KOPT-K1 (cell line): ENCODE results near the gene CCNL1.
"Not testable (repeated sequence)": the region's sequence is repeated elsewhere in the genome, so short reads cannot be mapped to it uniquely, and the experiment has no call there.

Experiments used
- H3K27ac ChIP-seq: fragments of 200-600 bp; sonication (generic); 2 replicates; pipeline ENCODE4 v1.5.1; 2016; ENCODE audit warnings: antibody characterized with exemption, mild to moderate bottlenecking, low read depth, low read length; ENCODE audit not compliant: poor library complexity, severe bottlenecking
- H3K36me3 ChIP-seq: fragments of 200-600 bp; sonication (generic); 2 replicates; pipeline ENCODE4 v1.5.1; 2017; ENCODE audit warnings: antibody characterized with exemption, mild to moderate bottlenecking, low read length, moderate library complexity; ENCODE audit not compliant: insufficient read depth
- H3K9me3 ChIP-seq: fragments of 200-600 bp; sonication (generic); 2 replicates; pipeline ENCODE4 v1.5.1; 2017; ENCODE audit warnings: antibody characterized with exemption, low read length, mild to moderate bottlenecking; ENCODE audit not compliant: insufficient read depth, poor library complexity, severe bottlenecking

CCNL1 gene

GRCh38 chr3:157115069-157116006, 44.6 kb downstream of the CCNL1 start:
- H3K36me3 ChIP-seq: no peaks in the 10 kb centered on the region
- H3K27ac ChIP-seq: no peak overlapping the region
- H3K9me3 ChIP-seq: peaks cover 5% of the 10 kb centered on the region

DNA sequence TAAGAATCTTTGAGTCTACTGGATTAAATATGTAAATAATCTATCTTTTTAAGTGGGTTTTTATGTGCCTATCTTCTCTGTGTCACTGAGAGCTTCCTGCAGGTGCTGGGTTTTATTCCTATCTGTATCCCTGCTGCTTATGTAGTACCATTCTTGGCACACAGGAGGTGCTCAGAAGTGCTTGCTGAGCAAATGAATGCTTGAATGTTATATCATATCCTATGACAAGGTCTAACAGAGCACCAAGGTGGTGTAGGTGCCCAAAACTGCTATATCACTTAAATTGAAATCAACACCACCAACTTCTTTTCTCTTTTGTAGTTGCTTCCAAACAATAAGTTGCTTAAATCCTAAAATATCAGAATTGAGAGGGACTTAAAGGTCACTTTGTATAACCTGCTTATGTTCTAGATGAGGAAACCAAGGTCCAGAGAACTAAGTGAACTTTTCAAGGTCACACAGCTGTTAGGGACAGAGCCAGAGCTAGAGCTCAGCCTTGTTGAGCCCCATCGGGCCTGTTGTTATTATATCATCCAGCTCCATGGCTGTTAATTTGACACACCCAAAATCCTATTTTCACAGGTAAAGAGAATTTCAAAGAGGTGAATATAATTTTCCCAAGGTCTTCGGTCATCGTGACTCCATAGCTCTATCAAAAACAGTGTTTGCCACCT, 46.0 kb downstream of the CCNL1 start:
- Histone ChIP-seq H3K36me3 (no peaks in the 10 kb centered on the region), H3K9me3 (no peaks in the 10 kb centered on the region), H3K27ac (no peak overlapping the region)

- no peaks in the 10 kb centered on the region for H3K36me3 ChIP-seq
- no peak overlapping the region for H3K27ac ChIP-seq
Measured at GRCh38 chr3:157112536-157112935, 47.4 kb downstream of the CCNL1 start.

GRCh38 chr3:157111518-157111917, 48.4 kb downstream of the CCNL1 start:
- Histone ChIP-seq H3K27ac (no peak overlapping the region), H3K9me3 (no peaks in the 10 kb centered on the region), H3K36me3 (no peaks in the 10 kb centered on the region)

More at GRCh38 chr3:157112536-157112935, 47.4 kb downstream of the CCNL1 start:
- no peaks in the 10 kb centered on the region for H3K9me3 ChIP-seq

DNA sequence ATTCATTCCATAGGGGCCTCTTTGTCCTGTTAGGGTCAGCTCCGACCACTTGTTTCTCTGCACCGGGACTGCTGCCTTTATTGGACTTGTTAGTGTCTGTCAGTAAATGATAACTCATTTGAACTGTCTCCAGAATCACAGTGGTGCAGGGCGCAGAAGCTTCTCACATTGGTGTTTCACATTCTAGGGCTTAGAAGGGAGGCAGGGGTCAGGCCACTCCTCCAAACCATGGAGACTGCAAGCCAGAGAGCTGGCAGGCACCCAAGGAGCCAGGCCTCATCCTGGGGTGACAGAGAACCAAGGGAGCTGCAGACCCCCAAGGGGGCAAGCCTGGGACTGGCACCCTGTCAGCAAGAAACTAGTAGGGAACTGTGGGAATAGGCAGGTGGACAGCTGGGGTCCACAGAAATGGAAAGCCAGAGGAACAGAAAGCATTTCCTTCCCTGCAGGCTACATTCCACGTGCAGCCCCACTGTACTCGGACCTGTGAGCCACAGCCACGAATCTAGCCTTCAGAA, 49.1 kb downstream of the CCNL1 start:
- H3K36me3 ChIP-seq: no peaks in the 10 kb centered on the region
- H3K27ac ChIP-seq: peak overlapping the region; percentile 24
- H3K9me3 ChIP-seq: no peaks in the 10 kb centered on the region

DNA sequence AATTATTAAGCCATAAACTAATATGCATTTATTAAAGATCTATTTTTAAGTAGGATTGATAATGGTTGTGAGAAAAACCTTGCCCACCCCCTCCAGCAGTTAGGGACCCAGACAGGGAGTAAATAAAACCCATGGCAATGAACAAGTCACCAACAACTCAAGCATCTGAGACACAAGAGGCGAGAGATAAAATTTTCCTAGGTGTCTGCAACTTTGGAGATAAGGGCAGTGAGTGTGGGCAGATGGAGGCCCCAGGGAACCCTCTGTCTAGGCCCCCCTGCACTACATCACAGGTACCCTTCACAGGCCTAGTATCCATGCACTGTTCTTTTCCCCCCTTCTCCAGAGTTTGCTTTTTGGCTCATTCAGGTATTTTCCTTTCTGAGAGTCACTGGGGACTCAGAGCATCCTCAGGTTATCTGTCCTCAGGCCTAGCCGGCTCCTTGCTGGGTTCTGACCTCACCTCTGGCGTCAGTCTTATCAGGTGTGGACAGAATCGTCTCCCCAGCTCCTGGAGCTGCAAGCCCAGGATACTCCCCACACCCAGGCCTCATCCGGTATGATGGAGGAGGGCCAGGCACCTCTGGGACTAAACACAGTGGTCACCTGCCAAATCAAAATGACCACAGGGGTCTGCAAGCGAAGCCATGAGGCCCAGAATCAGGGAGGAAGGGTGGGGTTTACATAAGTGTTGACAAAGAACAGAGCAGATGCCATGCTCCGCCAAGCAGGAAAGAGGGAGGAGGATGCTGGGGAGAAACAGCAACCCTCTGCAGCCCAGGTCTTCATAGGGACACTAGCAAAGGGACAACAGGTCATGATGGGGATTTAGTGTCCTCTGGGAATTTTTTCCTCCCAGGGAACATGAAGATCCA, 50.4 kb downstream of the CCNL1 start:
- Histone ChIP-seq H3K27ac (no peak overlapping the region), H3K9me3 (no peaks in the 10 kb centered on the region), H3K36me3 (no peaks in the 10 kb centered on the region)

- Histone ChIP-seq H3K27ac (no peak overlapping the region), H3K9me3 (no peaks in the 10 kb centered on the region), H3K36me3 (no peaks in the 10 kb centered on the region)
Measured at GRCh38 chr3:157107644-157108133, 52.3 kb downstream of the CCNL1 start.

DNA sequence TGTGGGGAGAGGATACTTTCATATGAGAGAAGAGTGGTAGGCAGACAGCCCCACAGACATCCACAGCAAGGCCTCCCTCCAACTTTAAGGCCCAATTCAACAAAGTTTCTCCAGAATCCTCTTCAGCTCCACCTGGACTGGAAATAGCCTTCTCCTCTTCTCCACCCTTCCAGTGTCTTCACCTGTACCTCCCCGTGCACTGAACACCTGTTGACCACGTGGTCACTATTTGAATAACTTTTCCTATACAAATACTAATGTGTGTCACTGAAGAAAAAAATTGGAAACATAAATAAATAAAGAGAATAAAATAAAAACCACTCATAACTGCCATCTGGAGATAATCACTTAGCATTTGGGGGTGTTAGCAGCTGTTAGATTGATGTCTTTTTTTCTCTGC, 52.9 kb downstream of the CCNL1 start:
- no peak overlapping the region for H3K27ac ChIP-seq
- no peaks in the 10 kb centered on the region for H3K9me3 ChIP-seq
- no peaks in the 10 kb centered on the region for H3K36me3 ChIP-seq

GRCh38 chr3:157104928-157105652, 54.9 kb downstream of the CCNL1 start:
- Histone ChIP-seq H3K9me3 (no peaks in the 10 kb centered on the region), H3K36me3 (no peaks in the 10 kb centered on the region), H3K27ac (peak overlapping the region; percentile 64)

DNA sequence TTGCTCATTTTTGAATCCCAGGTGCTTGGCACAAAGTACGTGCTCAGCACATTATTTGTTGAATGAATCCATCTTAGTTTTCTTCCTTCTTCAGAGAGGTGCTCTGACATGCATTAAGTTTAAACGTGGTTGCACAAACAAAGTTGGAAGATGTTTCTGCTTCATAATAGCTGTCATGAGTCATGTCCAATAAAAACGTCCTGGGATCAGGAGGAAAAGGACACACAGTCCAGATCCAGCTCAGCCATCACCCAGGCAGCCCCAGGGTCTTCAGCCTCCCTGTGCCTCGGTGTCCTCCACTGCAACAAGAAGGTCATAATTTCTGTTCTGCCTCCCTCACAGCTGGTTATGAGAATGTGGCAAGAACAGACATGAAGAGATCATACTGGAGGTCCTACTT, 55.4 kb downstream of the CCNL1 start:
- H3K27ac ChIP-seq: peak overlapping the region; percentile 64
- no peaks in the 10 kb centered on the region for H3K9me3 ChIP-seq
- no peaks in the 10 kb centered on the region for H3K36me3 ChIP-seq

DNA sequence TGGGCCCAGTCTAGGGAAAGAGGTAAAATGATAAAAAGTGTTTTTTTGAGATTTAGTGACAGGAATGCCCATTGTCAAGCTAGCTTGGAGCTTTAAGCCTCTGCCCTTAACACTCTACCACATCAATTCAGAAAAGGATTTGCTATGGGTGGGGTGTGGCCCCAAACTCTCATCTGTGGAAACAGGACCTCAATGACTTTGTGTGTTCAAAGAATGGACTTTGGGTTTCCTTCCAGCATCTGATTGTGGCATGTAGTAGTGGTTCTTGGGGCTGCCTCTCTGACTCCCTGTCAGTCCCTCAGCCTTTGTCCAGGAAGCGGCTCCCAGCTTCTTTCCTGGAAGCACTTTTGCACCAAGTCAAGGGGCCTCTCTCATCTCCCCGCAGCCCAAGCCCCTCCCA, 56.1 kb downstream of the CCNL1 start:
- no peaks in the 10 kb centered on the region for H3K9me3 ChIP-seq
- peak overlapping the region; percentile 64 for H3K27ac ChIP-seq
- H3K36me3 ChIP-seq: no peaks in the 10 kb centered on the region

DNA sequence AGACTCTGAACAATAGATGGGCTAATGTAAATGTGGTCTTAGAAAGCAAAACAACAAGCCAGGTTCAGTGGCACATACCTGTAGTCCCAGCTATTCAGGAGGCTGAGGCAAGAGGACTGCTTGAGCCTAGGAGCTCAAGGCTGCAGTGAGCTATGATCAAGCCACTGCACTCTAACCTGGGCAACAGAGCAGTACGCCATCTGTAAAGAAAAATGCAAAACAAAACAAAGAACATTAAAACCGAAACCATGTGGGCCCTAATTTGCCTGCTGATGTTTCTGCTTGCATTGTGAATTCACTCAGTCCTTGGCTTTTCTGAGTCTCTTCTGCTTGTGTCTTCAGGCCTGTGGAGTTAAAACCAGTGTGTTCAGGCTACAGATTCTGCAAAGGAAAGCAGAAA, 56.7 kb downstream of the CCNL1 start:
- H3K27ac ChIP-seq: peak overlapping the region; percentile 64
- H3K36me3 ChIP-seq: no peaks in the 10 kb centered on the region
- H3K9me3 ChIP-seq: no peaks in the 10 kb centered on the region

DNA sequence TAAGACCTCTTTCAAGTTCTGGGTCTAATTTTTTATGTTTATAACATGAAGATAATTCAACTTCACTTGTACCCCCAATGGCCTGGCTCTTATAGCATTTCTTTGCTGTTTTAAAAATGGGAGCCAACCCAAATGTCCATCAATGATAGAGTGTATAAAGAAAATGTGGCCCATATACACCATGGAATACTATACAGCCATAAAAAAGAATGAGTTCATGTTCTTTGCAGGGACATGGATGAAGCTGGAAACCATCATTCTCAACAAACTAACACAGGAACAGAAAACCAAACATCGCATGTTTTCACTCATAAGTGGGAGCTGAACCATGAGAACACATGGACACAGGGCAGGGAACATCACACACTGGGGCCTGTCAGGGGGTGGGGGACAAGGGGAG, 57.4 kb downstream of the CCNL1 start:
- H3K36me3 ChIP-seq: not testable (repeated sequence)

DNA sequence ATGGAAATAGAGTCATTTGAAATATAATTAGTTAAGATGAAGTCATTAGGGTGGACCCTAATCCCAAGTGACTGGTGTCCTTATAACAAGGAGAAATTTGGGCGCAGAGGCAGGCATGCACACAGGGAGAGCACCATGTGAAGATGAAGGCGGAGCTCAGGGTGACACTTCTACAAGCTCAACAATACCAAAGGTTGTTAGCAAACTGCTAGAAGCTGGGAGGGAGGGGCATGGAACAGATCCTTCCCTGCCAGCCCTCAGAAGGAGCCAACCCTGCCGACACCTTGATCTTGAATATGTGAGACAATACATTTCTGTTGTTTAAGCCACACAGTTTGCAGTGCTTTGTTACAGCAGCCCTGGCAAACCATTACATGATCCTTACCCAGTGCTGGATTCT, 57.8 kb downstream of the CCNL1 start:
- no peaks in the 10 kb centered on the region for H3K36me3 ChIP-seq
- H3K9me3 ChIP-seq: no peaks in the 10 kb centered on the region
- peak overlapping the region; percentile 51 for H3K27ac ChIP-seq

More for the DNA sequence above, 57.4 kb downstream of the CCNL1 start:
- H3K9me3 ChIP-seq, H3K27ac ChIP-seq: not testable (repeated sequence)
